Gastrocnemius medialis (tissue), 4 donors: ENCODE results near the gene OR2AG1. TPM values are rescaled to one million over a fixed set of nuclear protein-coding genes. Genes with fewer than 3 reads are reported as not detected.

Experiments used
- ATAC-seq, 2 donors: fragments of 150-250 bp; one replicate each; pipeline ENCODE4 v1.9.1; 2016
- DNase-seq, 2 donors: peaks; one replicate each; pipeline ENCODE4 v3.0.0-alpha.2; 2019
- H3K27ac ChIP-seq, 4 donors: fragments of 200-600 bp; sonication (generic); 1 replicate in 1 of 4; 2 replicates in 3 of 4; pipeline ENCODE4 v1.5.1; 2016 to 2018; ENCODE audit warnings: mild to moderate bottlenecking in 2 of 4, moderate library complexity in 1 of 4
- H3K27me3 ChIP-seq, 3 donors: fragments of 200-600 bp; sonication (generic) in 2 of 3; 1 replicate in 1 of 3; 2 replicates in 2 of 3; pipeline versions ENCODE4 v1.5.1 to v1.6.0; 2016 to 2019; ENCODE audit warnings: mild to moderate bottlenecking in 1 of 3, moderate library complexity in 1 of 3
- H3K36me3 ChIP-seq, 2 donors: fragments of 200-600 bp; sonication (generic) in 1 of 2; one replicate each; pipeline ENCODE4 v1.5.1; 2017 to 2018
- H3K4me1 ChIP-seq, 2 donors: fragments of 200-600 bp; sonication (generic) in 1 of 2; one replicate each; pipeline ENCODE4 v1.5.1; 2016 to 2017; ENCODE audit warnings: mild to moderate bottlenecking in 2 of 2
- H3K4me3 ChIP-seq, 4 donors: fragments of 200-600 bp; sonication (generic) in 3 of 4; 1 replicate in 1 of 4; 2 replicates in 3 of 4; pipeline ENCODE4 v1.5.1; 2016 to 2019; ENCODE audit warnings: mild to moderate bottlenecking in 2 of 4
- H3K9me3 ChIP-seq, 3 donors: fragments of 200-600 bp; sonication (generic) in 2 of 3; 1 replicate in 1 of 3; 2 replicates in 2 of 3; pipeline ENCODE4 v1.5.1; 2016 to 2019
- CTCF ChIP-seq, 5 experiments: fragments of 450-650 bp in 3 of 5; fragments of 200-600 bp in 2 of 5; sonication (generic) in 2 of 5; IDR thresholded peaks in 4 of 5; conservative IDR thresholded peaks in 1 of 5; 1 replicate in 4 of 5; 2 replicates in 1 of 5; pipeline ENCODE4 v1.5.1; 2016 to 2019; ENCODE audit warnings: antibody characterized with exemption in 5 of 5, mild to moderate bottlenecking in 3 of 5, moderate library complexity in 3 of 5
- POLR2A ChIP-seq, 2 donors: fragments of 450-650 bp; IDR thresholded peaks; one replicate each; pipeline ENCODE4 v1.6.1; 2017; ENCODE audit warnings: antibody characterized with exemption in 2 of 2, mild to moderate bottlenecking in 2 of 2, moderate library complexity in 2 of 2
- in situ Hi-C, 4 donors: fragments of 200-750 bp; cut with MboI; loops; one replicate each; pipeline versions ENCODE4 v1.15.0 to v1.8.0; 2017; ENCODE audit warnings: low sequenced_read_pairs in 4 of 4
- intact Hi-C: fragments of 100-400 bp; cut with DNase I; formaldehyde crosslinking; loops from one replicate; pipeline ENCODE4 v1.15.1; 2023; ENCODE audit warnings: low total_unique reads
- total RNA-seq, 4 donors: library from RNA; depleted of rRNA; stranded (reverse); fragments of >200 nt; gene quantifications; one replicate each; pipeline versions ENCODE4 v1.1.0 to v1.2.3, GENCODE V29; 2016

OR2AG1 gene
- total RNA-seq, 4 donors from 2014 or later, result not detected

GRCh38 chr11:6736495-6737121 is 46.2 kb upstream of the OR2AG1 start:
- intact Hi-C loops (no loop called here), in situ Hi-C loops (no loop called here)
- Histone ChIP-seq H3K27ac (no peak overlapping the region), H3K4me1 (no peaks in the 10 kb centered on the region), H3K27me3 (no peaks in the 10 kb centered on the region), H3K4me3 (no peak overlapping the region), H3K9me3 (no peaks in the 10 kb centered on the region), H3K36me3 (no peaks in the 10 kb centered on the region)
- TF ChIP-seq CTCF (IDR thresholded peaks at IDR 0.05 in 4 of 5, conservative IDR thresholded peaks at IDR 0.05 in 1 of 5) (no peak), POLR2A (IDR thresholded peaks at IDR 0.05) (no peak)
- ATAC-seq (no peak), DNase-seq (no peak)

GRCh38 chr11:6737872-6738466 is 44.9 kb upstream of the OR2AG1 start:
- no peaks in the 10 kb centered on the region for H3K4me1 ChIP-seq
- TF ChIP-seq CTCF (IDR thresholded peaks at IDR 0.05 in 4 of 5, conservative IDR thresholded peaks at IDR 0.05 in 1 of 5) (peak in 3 of 5 experiments; percentile 38 to 51 (median 46)), POLR2A (IDR thresholded peaks at IDR 0.05) (no peak)
- H3K27me3 ChIP-seq, result no peaks in the 10 kb centered on the region
- no peaks in the 10 kb centered on the region for H3K9me3 ChIP-seq
- ATAC-seq (no peak), DNase-seq (no peak)
- intact Hi-C loops, result no loop called here
- no peaks in the 10 kb centered on the region for H3K36me3 ChIP-seq
- no peak overlapping the region for H3K4me3 ChIP-seq
- H3K27ac ChIP-seq, result no peak overlapping the region
- in situ Hi-C loops, result no loop called here

- TF ChIP-seq CTCF (IDR thresholded peaks at IDR 0.05 in 4 of 5, conservative IDR thresholded peaks at IDR 0.05 in 1 of 5) (no peak), POLR2A (IDR thresholded peaks at IDR 0.05) (no peak)
- DNase-seq (no peak), ATAC-seq (no peak)
- Histone ChIP-seq H3K4me1 (no peaks in the 10 kb centered on the region), H3K27me3 (no peaks in the 10 kb centered on the region), H3K9me3 (no peaks in the 10 kb centered on the region), H3K4me3 (no peak overlapping the region), H3K36me3 (no peaks in the 10 kb centered on the region), H3K27ac (no peak overlapping the region)
- in situ Hi-C loops, result no loop called here
- intact Hi-C loops, result no loop called here
Observed at GRCh38 chr11:6738590-6738989, 44.2 kb upstream of the OR2AG1 start.

GRCh38 chr11:6742260-6742659 is 40.6 kb upstream of the OR2AG1 start:
- DNase-seq, result no peak
- no peak for TF ChIP-seq POLR2A (IDR thresholded peaks at IDR 0.05)
- TF ChIP-seq CTCF (IDR thresholded peaks at IDR 0.05 in 4 of 5, conservative IDR thresholded peaks at IDR 0.05 in 1 of 5), result no peak
- no peak for ATAC-seq

More at GRCh38 chr11:6742260-6742659, 40.6 kb upstream of the OR2AG1 start:
- no peak overlapping the region for H3K27ac ChIP-seq
- H3K4me3 ChIP-seq, result no peak overlapping the region
- H3K27me3 ChIP-seq, result no peaks in the 10 kb centered on the region
- intact Hi-C loops, result no loop called here
- no peaks in the 10 kb centered on the region for H3K9me3 ChIP-seq
- peaks cover 0 to 5% of the 10 kb centered on the region in 2 donors for H3K4me1 ChIP-seq
- in situ Hi-C loops, result no loop called here
- H3K36me3 ChIP-seq, result no peaks in the 10 kb centered on the region
